Right lobe of liver (tissue), 6 donors: Measurements from ENCODE around the gene IGF2BP3. TPM values are rescaled to one million over a fixed set of nuclear protein-coding genes. Genes with fewer than 3 reads are reported as not detected.

Source experiments
- ATAC-seq, 4 donors: fragments of 200-7000 bp; cut with Tn5 transposase; one replicate each; pipeline ENCODE4 v1.9.1; 2020; ENCODE audit warnings: mild to moderate bottlenecking in 4 of 4, moderate library complexity in 4 of 4
- DNase-seq, 3 donors: peaks; one replicate each; pipeline ENCODE4 v3.0.0-alpha.2; 2020
- H3K27ac ChIP-seq, 3 donors: fragments of 200-600 bp; one replicate each; pipeline ENCODE4 v1.8.0; 2022
- H3K27me3 ChIP-seq, 2 donors: fragments of 200-600 bp; one replicate each; pipeline ENCODE4 v1.8.0; 2022
- H3K36me3 ChIP-seq, 4 donors: fragments of 200-600 bp; sonication (generic) in 1 of 4; one replicate each; pipeline versions ENCODE4 v1.5.1 to v1.8.0; 2017 to 2022; ENCODE audit warnings: control low read depth in 1 of 4
- H3K4me1 ChIP-seq, 4 donors: fragments of 200-600 bp; sonication (generic) in 1 of 4; one replicate each; pipeline versions ENCODE4 v1.5.1 to v1.8.0; 2017 to 2022; ENCODE audit warnings: control low read depth in 1 of 4
- H3K4me3 ChIP-seq, 3 donors: fragments of 200-600 bp; one replicate each; pipeline ENCODE4 v1.8.0; 2022
- H3K9me3 ChIP-seq, 4 donors: fragments of 200-600 bp; sonication (generic) in 1 of 4; one replicate each; pipeline versions ENCODE4 v1.5.1 to v1.8.0; 2017 to 2022; ENCODE audit warnings: control low read depth in 1 of 4
- CTCF ChIP-seq, 4 donors: fragments of 200-600 bp in 3 of 4; fragments of 450-650 bp in 1 of 4; IDR thresholded peaks; one replicate each; pipeline versions ENCODE4 v1.5.1 to v1.8.0; 2016 to 2022; ENCODE audit warnings: antibody characterized with exemption in 4 of 4, mild to moderate bottlenecking in 2 of 4
- POLR2A ChIP-seq: fragments of 450-650 bp; IDR thresholded peaks from one replicate; pipeline ENCODE4 v1.6.1; 2017; ENCODE audit warnings: antibody characterized with exemption, mild to moderate bottlenecking
- WGBS: methylation state at CpG from one replicate; pipeline ENCODE4 v1.1.6; 2018; ENCODE audit warnings: low coverage, low lambda C conversion rate; ENCODE audit not compliant: insufficient coverage; ENCODE audit errors: missing lambda C conversion rate; 5-methylcytosine and 5-hydroxymethylcytosine counted together
- intact Hi-C, 2 donors: fragments of 100-400 bp; cut with DNase I; formaldehyde crosslinking; loops; one replicate each; pipeline versions ENCODE4 v1.11.2 to v1.14.1; 2022
- total RNA-seq, 6 experiments: library from RNA; depleted of rRNA in 2 of 6; stranded (reverse); fragments of >200 nt in 2 of 6; fragmentation: NEBNext Ultra II Directional in 3 of 6; extraction: Animal tissue kit (Norgen Biotek cat#: 25700) in 3 of 6; gene quantifications; one replicate each; pipeline versions ENCODE4 v1.1.0 to v1.2.4, GENCODE V29; 2016 to 2023
- donor health status: DM: no; HTN: yes; CAD: no.
- donor health status: DM: no; HTN: no; CAD: no.
- donor health status: DM: no; HTN: no; CAD: no.
- donor health status: DM: no; HTN: yes; CAD: no.
- donor health status: DM: no; HTN: yes; CAD: no.

IGF2BP3 gene
- total RNA-seq, 6 experiments from 2014 or later = 0.12 to 0.64 (median 0.19) TPM; not detected in 1

- intact Hi-C loops = no loop called here
- ATAC-seq = no peak
These were observed 76.7 kb downstream of the IGF2BP3 start for GRCh38 chr7:23393636-23394035.

GRCh38 chr7:23389701-23390100 is 80.6 kb downstream of the IGF2BP3 start:
- Histone ChIP-seq H3K4me1 (no peaks in the 10 kb centered on the region), H3K4me3 (no peak overlapping the region), H3K27ac (no peak overlapping the region), H3K27me3 (no peaks in the 10 kb centered on the region), H3K9me3 (no peaks in the 10 kb centered on the region), H3K36me3 (no peaks in the 10 kb centered on the region)
- WGBS = 93% methylated on average over 3 of the region's 3 CpGs
- TF ChIP-seq CTCF (IDR thresholded peaks at IDR 0.05) = no peak
- no peak for TF ChIP-seq POLR2A
- no peak for DNase-seq
- intact Hi-C loops = no loop called here
- ATAC-seq = no peak

More at GRCh38 chr7:23393636-23394035, 76.7 kb downstream of the IGF2BP3 start:
- no peaks in the 10 kb centered on the region for H3K27me3 ChIP-seq
- H3K9me3 ChIP-seq = no peaks in the 10 kb centered on the region
- H3K36me3 ChIP-seq = no peaks in the 10 kb centered on the region
- no peak for TF ChIP-seq CTCF (IDR thresholded peaks at IDR 0.05)
- no peak for TF ChIP-seq POLR2A
- no peak overlapping the region for H3K27ac ChIP-seq
- 86% methylated on average over 3 of the region's 3 CpGs for WGBS
- DNase-seq = no peak
- H3K4me3 ChIP-seq = no peak overlapping the region
- H3K4me1 ChIP-seq = no peaks in the 10 kb centered on the region

GRCh38 chr7:23387583-23387982 is 82.7 kb downstream of the IGF2BP3 start:
- no peak for ATAC-seq
- no CpG with 5 or more reads among the region's 1 CpG for WGBS
- Histone ChIP-seq H3K27me3 (no peaks in the 10 kb centered on the region), H3K36me3 (no peaks in the 10 kb centered on the region), H3K27ac (no peak overlapping the region), H3K4me3 (no peak overlapping the region), H3K4me1 (no peaks in the 10 kb centered on the region), H3K9me3 (no peaks in the 10 kb centered on the region)
- DNase-seq = no peak
- TF ChIP-seq CTCF (IDR thresholded peaks at IDR 0.05) = no peak
- TF ChIP-seq POLR2A = no peak
- intact Hi-C loops = no loop called here

GRCh38 chr7:23385140-23385539 is 85.2 kb downstream of the IGF2BP3 start:
- no peaks in the 10 kb centered on the region for H3K36me3 ChIP-seq
- no peak for ATAC-seq
- H3K27me3 ChIP-seq = no peaks in the 10 kb centered on the region
- H3K4me3 ChIP-seq = no peak overlapping the region
- DNase-seq = no peak
- no peak overlapping the region for H3K27ac ChIP-seq
- intact Hi-C loops = no loop called here
- no peak for TF ChIP-seq CTCF (IDR thresholded peaks at IDR 0.05)
- TF ChIP-seq POLR2A = no peak
- no peaks in the 10 kb centered on the region for H3K9me3 ChIP-seq
- 100% methylated on average over 1 of the region's 1 CpG for WGBS
- no peaks in the 10 kb centered on the region for H3K4me1 ChIP-seq

- TF ChIP-seq POLR2A (no peak), CTCF (IDR thresholded peaks at IDR 0.05) (no peak)
- Histone ChIP-seq H3K36me3 (no peaks in the 10 kb centered on the region), H3K9me3 (no peaks in the 10 kb centered on the region), H3K4me3 (no peak overlapping the region), H3K27ac (no peak overlapping the region), H3K27me3 (no peaks in the 10 kb centered on the region), H3K4me1 (no peaks in the 10 kb centered on the region)
- DNase-seq (no peak), ATAC-seq (no peak)
- intact Hi-C loops = no loop called here
- WGBS = 85% methylated on average over 2 of the region's 2 CpGs
These were observed 87.1 kb downstream of the IGF2BP3 start for GRCh38 chr7:23383225-23383624.
